ENCODE measurements around the gene ACACB. TPM values are rescaled to one million over a fixed set of nuclear protein-coding genes. Genes with fewer than 3 reads are reported as not detected.

The ACACB gene
- polyA plus RNA-seq, 2 of the 4 experiments (the other 2 are of a cell fraction), result 6.8 to 7.6 TPM

DNA sequence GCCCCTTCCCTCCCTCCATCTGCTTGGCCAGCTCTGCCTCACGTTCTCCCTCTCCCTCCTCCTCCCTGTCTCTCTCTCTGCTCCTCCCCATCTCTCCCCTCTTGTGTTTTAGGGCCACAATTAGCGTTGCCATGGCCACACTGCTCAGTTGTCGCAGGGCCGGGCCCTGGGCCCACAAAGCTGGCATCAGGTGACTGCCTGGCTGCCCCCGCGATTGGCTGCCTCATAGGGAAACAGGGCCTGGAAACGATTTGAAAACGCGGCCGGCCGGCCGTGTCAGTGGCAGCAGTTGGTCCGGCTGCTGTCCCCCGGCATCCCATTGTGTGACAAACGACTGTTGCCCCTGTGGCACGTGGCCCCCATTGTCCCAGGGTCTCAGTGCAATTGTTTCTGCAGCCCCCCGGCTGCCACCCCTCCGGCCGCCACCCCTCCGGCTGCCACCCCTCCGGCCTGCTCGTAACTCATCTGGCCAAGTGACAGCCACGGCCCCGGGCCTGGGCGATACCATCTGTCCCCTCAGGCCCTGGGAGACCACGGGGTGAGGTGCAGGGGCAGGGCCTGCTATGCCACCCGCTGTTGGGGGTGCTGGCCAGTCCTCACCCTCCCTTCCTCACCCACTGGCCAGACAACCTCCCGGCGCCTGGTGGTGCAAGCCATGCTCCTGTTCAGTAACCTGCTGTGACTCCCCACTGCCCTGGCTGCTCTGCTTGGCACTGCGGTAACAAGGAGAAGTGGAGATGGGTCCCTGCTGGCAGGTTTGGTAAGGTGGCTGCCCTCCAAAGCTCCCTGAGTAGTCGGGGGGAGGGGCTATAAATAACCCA lies 175.3 kb downstream of the ACACB start:
- ChIA-PET CTCF (interaction anchor here (0.6 to 2.7 kb wide), 2 partner anchors 10 to 885 kb away, joined by 3 to 15 read pairs; no protein-coding TSS in a partner anchor), POLR2A (no interaction called here)
- Histone ChIP-seq H3K27ac (no peak overlapping the region), H3K4me1 (no peaks in the 10 kb centered on the region), H3K4me3 (no peak overlapping the region), H3K9me3 (no peaks in the 10 kb centered on the region), H3K4me2 (no peak overlapping the region)
- no peak for DNase-seq (ENCODE audit: low read depth in 1 of 2, low spot score in 1 of 2)
- no peak for FAIRE-seq
- TF ChIP-seq MAFK (IDR thresholded peaks at IDR 0.05; ENCODE audit: partially characterized antibody), result no peak
- no peak for TF ChIP-seq RNF2 (IDR thresholded peaks at IDR 0.05; ENCODE audit: borderline replicate concordance, low read depth)
- TF ChIP-seq CEBPB (IDR thresholded peaks at IDR 0.05), result no peak
- TF ChIP-seq, protein P1, sequence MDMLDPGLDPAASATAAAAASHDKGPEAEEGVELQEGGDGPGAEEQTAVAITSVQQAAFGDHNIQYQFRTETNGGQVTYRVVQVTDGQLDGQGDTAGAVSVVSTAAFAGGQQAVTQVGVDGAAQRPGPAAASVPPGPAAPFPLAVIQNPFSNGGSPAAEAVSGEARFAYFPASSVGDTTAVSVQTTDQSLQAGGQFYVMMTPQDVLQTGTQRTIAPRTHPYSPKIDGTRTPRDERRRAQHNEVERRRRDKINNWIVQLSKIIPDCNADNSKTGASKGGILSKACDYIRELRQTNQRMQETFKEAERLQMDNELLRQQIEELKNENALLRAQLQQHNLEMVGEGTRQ (IDR thresholded peaks at IDR 0.05), result peak; percentile 9; the same call in 1 of the 2 replicates
- TF ChIP-seq EP300 (IDR thresholded peaks at IDR 0.05), result no peak
- no peak for TF ChIP-seq NR3C1 (IDR thresholded peaks at IDR 0.05)
- 62% methylated on average over 23 of the region's 31 CpGs for WGBS (ENCODE audit: missing lambda C conversion rate)
- peak; percentile 7 to 33; a peak in 3 of 6 replicates for ATAC-seq

DNA sequence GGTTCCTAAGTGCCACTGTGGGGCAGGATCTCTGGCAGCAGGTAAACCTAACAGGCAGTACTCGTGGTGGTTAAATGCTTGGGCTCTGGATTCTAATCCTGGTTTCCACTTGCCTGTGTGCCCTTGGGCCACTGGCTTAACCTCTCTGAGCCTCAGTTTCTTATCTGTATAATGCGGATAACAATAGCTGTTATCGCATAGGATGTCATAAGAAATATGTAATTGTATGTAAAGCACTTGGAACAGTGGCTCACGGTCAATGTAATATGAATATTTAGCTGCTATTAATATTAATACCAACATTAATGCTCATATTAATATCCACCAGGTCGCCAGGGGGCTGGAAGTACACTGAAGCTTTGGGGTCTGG lies 175.9 kb downstream of the ACACB start:
- H3K27ac ChIP-seq, result no peak overlapping the region
- H3K9me3 ChIP-seq, result no peaks in the 10 kb centered on the region
- no peak for FAIRE-seq
- TF ChIP-seq SREBF2 (IDR thresholded peaks at IDR 0.05) (no peak), TFCP2L1 (CRISPR knock-in tag; IDR thresholded peaks at IDR 0.05) (no peak), HEYL (CRISPR knock-in tag; IDR thresholded peaks at IDR 0.05) (no peak), ZFP36 (IDR thresholded peaks at IDR 0.05; ENCODE audit: borderline replicate concordance, partially characterized antibody) (peak; percentile 24), MYC (IDR thresholded peaks at IDR 0.05; ENCODE audit: borderline replicate concordance, low read length) (no peak)
- TF ChIP-seq, protein P2, sequence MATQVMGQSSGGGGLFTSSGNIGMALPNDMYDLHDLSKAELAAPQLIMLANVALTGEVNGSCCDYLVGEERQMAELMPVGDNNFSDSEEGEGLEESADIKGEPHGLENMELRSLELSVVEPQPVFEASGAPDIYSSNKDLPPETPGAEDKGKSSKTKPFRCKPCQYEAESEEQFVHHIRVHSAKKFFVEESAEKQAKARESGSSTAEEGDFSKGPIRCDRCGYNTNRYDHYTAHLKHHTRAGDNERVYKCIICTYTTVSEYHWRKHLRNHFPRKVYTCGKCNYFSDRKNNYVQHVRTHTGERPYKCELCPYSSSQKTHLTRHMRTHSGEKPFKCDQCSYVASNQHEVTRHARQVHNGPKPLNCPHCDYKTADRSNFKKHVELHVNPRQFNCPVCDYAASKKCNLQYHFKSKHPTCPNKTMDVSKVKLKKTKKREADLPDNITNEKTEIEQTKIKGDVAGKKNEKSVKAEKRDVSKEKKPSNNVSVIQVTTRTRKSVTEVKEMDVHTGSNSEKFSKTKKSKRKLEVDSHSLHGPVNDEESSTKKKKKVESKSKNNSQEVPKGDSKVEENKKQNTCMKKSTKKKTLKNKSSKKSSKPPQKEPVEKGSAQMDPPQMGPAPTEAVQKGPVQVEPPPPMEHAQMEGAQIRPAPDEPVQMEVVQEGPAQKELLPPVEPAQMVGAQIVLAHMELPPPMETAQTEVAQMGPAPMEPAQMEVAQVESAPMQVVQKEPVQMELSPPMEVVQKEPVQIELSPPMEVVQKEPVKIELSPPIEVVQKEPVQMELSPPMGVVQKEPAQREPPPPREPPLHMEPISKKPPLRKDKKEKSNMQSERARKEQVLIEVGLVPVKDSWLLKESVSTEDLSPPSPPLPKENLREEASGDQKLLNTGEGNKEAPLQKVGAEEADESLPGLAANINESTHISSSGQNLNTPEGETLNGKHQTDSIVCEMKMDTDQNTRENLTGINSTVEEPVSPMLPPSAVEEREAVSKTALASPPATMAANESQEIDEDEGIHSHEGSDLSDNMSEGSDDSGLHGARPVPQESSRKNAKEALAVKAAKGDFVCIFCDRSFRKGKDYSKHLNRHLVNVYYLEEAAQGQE (IDR thresholded peaks at IDR 0.05), result no peak
- ChIA-PET POLR2A (no interaction called here), CTCF (interaction anchor here (0.6 to 2.7 kb wide), 2 partner anchors 10 to 885 kb away, joined by 3 to 15 read pairs; no protein-coding TSS in a partner anchor)
- no peak overlapping the region for H3K4me3 ChIP-seq
- no peaks in the 10 kb centered on the region for H3K4me1 ChIP-seq
- WGBS (ENCODE audit: missing lambda C conversion rate), result 70% methylated on average over 5 of the region's 5 CpGs
- no peak overlapping the region for H3K4me2 ChIP-seq
- no peak for ATAC-seq
- no peak for DNase-seq (ENCODE audit: low read depth in 1 of 2, low spot score in 1 of 2)

DNA sequence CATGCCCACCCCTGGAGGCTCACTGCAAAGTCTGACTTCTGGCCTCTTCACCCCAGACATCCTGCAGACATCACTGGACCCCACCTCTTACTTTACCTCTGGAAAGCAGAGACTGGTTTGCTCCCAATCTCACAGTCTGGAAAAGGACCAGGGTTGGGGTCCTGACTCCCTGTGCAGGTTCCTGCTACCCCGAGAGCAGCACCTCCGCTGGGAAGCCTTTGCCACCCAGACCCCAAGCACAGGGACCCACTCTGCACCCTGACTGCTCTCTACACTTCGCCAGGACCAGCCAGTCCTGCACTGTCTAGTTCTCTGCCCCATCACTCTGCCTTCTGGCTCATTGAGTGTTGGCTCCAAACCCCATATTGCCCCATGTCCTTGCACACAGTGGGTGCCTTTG lies 176.7 kb downstream of the ACACB start:
- no peak for DNase-seq (ENCODE audit: low read depth in 1 of 2, low spot score in 1 of 2)
- no peaks in the 10 kb centered on the region for H3K9me3 ChIP-seq
- H3K4me3 ChIP-seq, result no peak overlapping the region
- no peak overlapping the region for H3K27ac ChIP-seq
- TF ChIP-seq HDAC2 (IDR thresholded peaks at IDR 0.05) (no peak), POLR2AphosphoS2 (conservative IDR thresholded peaks at IDR 0.05; ENCODE audit: low read length) (no peak), ZFP36 (IDR thresholded peaks at IDR 0.05; ENCODE audit: borderline replicate concordance, partially characterized antibody) (no peak), RCOR1 (IDR thresholded peaks at IDR 0.05; ENCODE audit: low read depth, low read length) (no peak), HOXB5 (CRISPR knock-in tag; IDR thresholded peaks at IDR 0.05) (no peak), POLR2A (IDR thresholded peaks at IDR 0.05; ENCODE audit: low read length) (no peak), CBX8 (IDR thresholded peaks at IDR 0.05) (no peak), RNF2 (IDR thresholded peaks at IDR 0.05; ENCODE audit: borderline replicate concordance, low read depth) (no peak), FOSL2 (IDR thresholded peaks at IDR 0.05) (no peak), FOSL2 (CRISPR knock-in tag; IDR thresholded peaks at IDR 0.05) (no peak), RAD21 (conservative IDR thresholded peaks at IDR 0.05 in 1 of 2, IDR thresholded peaks at IDR 0.05 in 1 of 2) (no peak), FOSB (CRISPR knock-in tag; IDR thresholded peaks at IDR 0.05) (no peak)
- TF ChIP-seq, protein P1 (IDR thresholded peaks at IDR 0.05), result no peak
- no peaks in the 10 kb centered on the region for H3K4me1 ChIP-seq
- no peak for FAIRE-seq
- CTCF ChIA-PET, result interaction anchor here (0.6 to 1.1 kb wide), 2 partner anchors 10 to 17 kb away, joined by 3 to 4 read pairs; no protein-coding TSS in a partner anchor
- peak in 1 of 2 experiments; percentile 16; a peak in 1 of 6 replicates for ATAC-seq
- POLR2A ChIA-PET, result no interaction called here
- H3K4me2 ChIP-seq, result no peak overlapping the region
- 29% methylated on average over 3 of the region's 3 CpGs for WGBS (ENCODE audit: missing lambda C conversion rate)
